Mesenchymal stem cell (in vitro differentiated cells and primary cell): Measurements from ENCODE around the gene PWWP2B.

Experiments
- DNase-seq: peaks from one replicate; pipeline ENCODE4 v3.0.0-alpha.2; 2013
- H2AFZ ChIP-seq: one replicate; pipeline ENCODE4 v1.6.1; 2013; ENCODE audit warnings: low read depth, mild to moderate bottlenecking, control low read depth, inconsistent platforms, low read length, moderate library complexity
- H2AK5ac ChIP-seq: 2 replicates; pipeline ENCODE4 v1.6.1; 2013; ENCODE audit warnings: low read length, moderate library complexity, mild to moderate bottlenecking, inconsistent platforms; ENCODE audit not compliant: severe bottlenecking
- H2BK120ac ChIP-seq: one replicate; pipeline ENCODE4 v1.6.1; 2013; ENCODE audit warnings: low read depth, mild to moderate bottlenecking, inconsistent platforms, low read length, moderate library complexity
- H2BK12ac ChIP-seq, 2 experiments: one replicate each; pipeline ENCODE4 v1.6.1; 2013; ENCODE audit warnings: inconsistent platforms in 2 of 2, low read length in 2 of 2, mild to moderate bottlenecking in 2 of 2, moderate library complexity in 2 of 2, control low read depth in 1 of 2
- H2BK15ac ChIP-seq: one replicate; pipeline ENCODE4 v1.6.1; 2013; ENCODE audit warnings: mild to moderate bottlenecking, low read depth, inconsistent platforms; ENCODE audit not compliant: poor library complexity, severe bottlenecking
- H2BK5ac ChIP-seq: 2 replicates; pipeline ENCODE4 v1.6.1; 2013; ENCODE audit warnings: low read depth, mild to moderate bottlenecking, low read length, control low read depth, inconsistent platforms; ENCODE audit not compliant: poor library complexity, severe bottlenecking
- H3K14ac ChIP-seq, 2 experiments: one replicate each; pipeline ENCODE4 v1.6.1; 2013; ENCODE audit warnings: inconsistent platforms in 2 of 2, low read length in 2 of 2, control low read depth in 1 of 2, mild to moderate bottlenecking in 1 of 2, moderate library complexity in 1 of 2
- H3K18ac ChIP-seq, 2 experiments: one replicate each; pipeline ENCODE4 v1.6.1; 2013; ENCODE audit warnings: inconsistent platforms in 2 of 2, low read length in 2 of 2, control low read depth in 1 of 2, low read depth in 1 of 2, mild to moderate bottlenecking in 1 of 2
- H3K23ac ChIP-seq, 2 experiments: one replicate each; pipeline ENCODE4 v1.6.1; 2013; ENCODE audit warnings: inconsistent platforms in 2 of 2, low read length in 2 of 2, mild to moderate bottlenecking in 2 of 2, moderate library complexity in 2 of 2, control low read depth in 1 of 2
- H3K27ac ChIP-seq: 2 replicates; pipeline ENCODE4 v1.5.1; 2013; ENCODE audit warnings: mild to moderate bottlenecking, moderate library complexity, low read length, control low read depth, inconsistent platforms; ENCODE audit not compliant: poor library complexity, severe bottlenecking
- H3K27me3 ChIP-seq, 2 experiments: 2 replicates each; pipeline versions ENCODE4 v1.6.1 to v1.7.0; 2013; ENCODE audit warnings: low read length in 2 of 2, mild to moderate bottlenecking in 2 of 2, moderate library complexity in 2 of 2, control low read depth in 1 of 2, inconsistent platforms in 1 of 2; ENCODE audit not compliant: control insufficient read depth in 1 of 2, insufficient read depth in 1 of 2
- H3K36me3 ChIP-seq, 2 experiments: 2 replicates each; pipeline versions ENCODE4 v1.6.1 to v1.7.0; 2013; ENCODE audit warnings: low read length in 2 of 2, control low read depth in 1 of 2, inconsistent platforms in 1 of 2, low read depth in 1 of 2, mild to moderate bottlenecking in 1 of 2; ENCODE audit not compliant: insufficient read depth in 2 of 2, control insufficient read depth in 1 of 2
- H3K4ac ChIP-seq, 2 experiments: one replicate each; pipeline ENCODE4 v1.6.1; 2013; ENCODE audit warnings: inconsistent platforms in 2 of 2, low read length in 2 of 2, mild to moderate bottlenecking in 2 of 2, moderate library complexity in 2 of 2, control low read depth in 1 of 2, low read depth in 1 of 2
- H3K4me1 ChIP-seq: 2 replicates; pipeline ENCODE4 v1.6.1; 2013; ENCODE audit warnings: low read depth, low read length, control low read depth; ENCODE audit not compliant: control insufficient read depth, insufficient read depth
- H3K4me2 ChIP-seq: 2 replicates; pipeline ENCODE4 v1.6.1; 2013; ENCODE audit warnings: low read length, mild to moderate bottlenecking, inconsistent platforms; ENCODE audit not compliant: poor library complexity, severe bottlenecking
- H3K4me3 ChIP-seq, 2 experiments: 2 replicates each; pipeline versions ENCODE4 v1.5.1 to v1.7.0; 2013; ENCODE audit warnings: low read length in 2 of 2, mild to moderate bottlenecking in 2 of 2, control low read depth in 1 of 2, low read depth in 1 of 2; ENCODE audit not compliant: insufficient read depth in 1 of 2
- H3K79me1 ChIP-seq: replicated peaks from 2 replicates; pipeline ENCODE4 v1.6.1; 2013; ENCODE audit warnings: mild to moderate bottlenecking, control low read depth, low read length, inconsistent platforms; ENCODE audit not compliant: poor library complexity, severe bottlenecking
- H3K9ac ChIP-seq: 2 replicates; pipeline ENCODE4 v1.7.0; 2013; ENCODE audit warnings: mild to moderate bottlenecking, low read length, moderate library complexity
- H3K9me3 ChIP-seq: 2 replicates; pipeline ENCODE4 v1.7.0; 2013; ENCODE audit warnings: mild to moderate bottlenecking, low read length; ENCODE audit not compliant: control insufficient read depth
- H4K8ac ChIP-seq: one replicate; pipeline ENCODE4 v1.6.1; 2013; ENCODE audit warnings: inconsistent platforms, mild to moderate bottlenecking, low read length, moderate library complexity
- H4K91ac ChIP-seq: one replicate; pipeline ENCODE4 v1.6.1; 2013; ENCODE audit warnings: mild to moderate bottlenecking, low read length, inconsistent platforms
- WGBS: methylation state at CpG from one replicate; pipeline ENCODE4 v1.1.7; 2013; ENCODE audit warnings: mixed read lengths; 5-methylcytosine and 5-hydroxymethylcytosine counted together

PWWP2B gene

DNA sequence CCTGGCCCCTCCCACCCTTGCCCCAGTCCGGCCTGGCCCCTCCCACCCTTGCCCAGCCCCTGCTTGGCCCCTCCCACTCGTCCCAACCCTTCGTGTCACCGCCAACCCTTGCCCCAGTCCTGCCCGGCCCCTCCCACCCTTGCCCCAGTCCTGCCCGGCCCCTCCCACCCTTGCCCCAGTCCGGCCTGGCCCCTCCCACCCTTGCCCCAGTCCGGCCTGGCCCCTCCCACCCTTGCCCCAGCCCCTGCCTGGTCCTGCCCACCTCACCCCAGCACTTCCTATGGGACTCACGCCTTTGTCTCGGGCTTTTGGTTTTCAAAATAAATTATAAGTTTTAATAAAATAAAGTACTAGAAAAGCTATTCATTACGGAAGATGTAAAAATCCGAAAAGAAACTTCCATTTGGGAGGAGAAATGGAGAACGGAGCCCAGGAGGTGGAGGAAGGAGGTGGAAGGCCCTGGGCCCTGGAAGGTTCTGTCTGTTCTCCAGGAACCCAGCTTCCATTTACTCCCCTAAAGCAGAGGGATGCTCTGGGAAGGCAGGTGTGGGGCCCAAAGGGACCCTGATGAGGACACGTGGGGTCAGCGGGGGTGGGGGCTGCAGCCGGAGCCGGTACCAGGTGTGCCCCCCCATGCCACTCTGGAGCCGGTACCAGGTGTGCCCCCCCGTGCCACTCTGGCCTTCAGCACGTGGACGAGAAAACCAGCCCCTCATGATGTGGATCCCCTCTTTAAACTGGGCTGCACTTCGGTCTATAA is 52.2 kb downstream of the PWWP2B start:
- H3K79me1 ChIP-seq = no peaks in the 10 kb centered on the region

DNA sequence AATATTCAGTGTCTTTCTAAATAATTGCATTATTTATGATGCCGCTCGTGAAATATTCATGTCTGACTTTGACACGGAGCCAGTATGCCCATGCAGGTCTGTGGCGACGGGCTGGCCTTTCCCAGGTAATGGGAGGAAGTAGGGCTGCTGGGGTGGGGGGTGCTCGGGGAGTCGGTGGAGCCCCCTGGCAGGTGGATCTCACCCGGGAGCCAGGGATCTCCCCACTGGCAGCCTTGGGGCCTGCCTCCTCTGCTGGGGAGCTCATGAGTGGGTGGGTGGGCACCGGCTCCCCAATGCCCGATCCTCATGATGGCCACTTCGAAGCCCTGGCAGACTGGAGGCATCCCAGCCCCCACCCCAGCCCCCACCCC is 52.8 kb downstream of the PWWP2B start:
- Histone ChIP-seq H3K4me3 (no peak overlapping the region), H3K18ac (no peak overlapping the region), H3K23ac (no peak overlapping the region), H2BK12ac (no peak overlapping the region), H4K91ac (no peak overlapping the region), H3K36me3 (no peaks in the 10 kb centered on the region), H2BK15ac (no peak overlapping the region), H3K9ac (no peak overlapping the region), H3K27ac (no peak overlapping the region), H3K14ac (no peak overlapping the region), H3K4ac (no peak overlapping the region), H3K4me2 (no peak overlapping the region), H3K27me3 (peaks cover 4 to 10% of the 10 kb centered on the region in 2 experiments), H3K4me1 (peaks cover 51% of the 10 kb centered on the region), H2BK5ac (no peak overlapping the region), H2AFZ (no peak overlapping the region), H3K79me1 (no peaks in the 10 kb centered on the region), H4K8ac (no peak overlapping the region), H2AK5ac (no peak overlapping the region), H3K9me3 (no peaks in the 10 kb centered on the region), H2BK120ac (no peak overlapping the region)
- 90% methylated on average over 7 of the region's 11 CpGs for WGBS
- no peak for DNase-seq

More for the DNA sequence above, 52.2 kb downstream of the PWWP2B start:
- no peak overlapping the region for H3K9ac ChIP-seq
- peak; percentile 36 for DNase-seq
- H2BK15ac ChIP-seq = no peak overlapping the region
- WGBS = 62% methylated on average over 14 of the region's 22 CpGs
- H3K4me2 ChIP-seq = no peak overlapping the region
- peak overlapping the region; percentile 33 for H3K27ac ChIP-seq
- no peaks in the 10 kb centered on the region for H3K9me3 ChIP-seq
- peaks cover 56% of the 10 kb centered on the region for H3K4me1 ChIP-seq
- H3K18ac ChIP-seq = peak overlapping the region in 1 of 2 experiments; percentile 43
- H2AK5ac ChIP-seq = no peak overlapping the region
- no peak overlapping the region for H2BK5ac ChIP-seq
- H3K27me3 ChIP-seq = peaks cover under 1 to 10% of the 10 kb centered on the region in 2 experiments
- no peak overlapping the region for H3K23ac ChIP-seq
- H4K8ac ChIP-seq = peak overlapping the region; percentile 71
- H4K91ac ChIP-seq = no peak overlapping the region
- no peak overlapping the region for H3K4ac ChIP-seq
- H3K4me3 ChIP-seq = no peak overlapping the region
- no peak overlapping the region for H2AFZ ChIP-seq
- no peak overlapping the region for H2BK12ac ChIP-seq
- H3K14ac ChIP-seq = no peak overlapping the region
- H3K36me3 ChIP-seq = no peaks in the 10 kb centered on the region
- H2BK120ac ChIP-seq = no peak overlapping the region

DNA sequence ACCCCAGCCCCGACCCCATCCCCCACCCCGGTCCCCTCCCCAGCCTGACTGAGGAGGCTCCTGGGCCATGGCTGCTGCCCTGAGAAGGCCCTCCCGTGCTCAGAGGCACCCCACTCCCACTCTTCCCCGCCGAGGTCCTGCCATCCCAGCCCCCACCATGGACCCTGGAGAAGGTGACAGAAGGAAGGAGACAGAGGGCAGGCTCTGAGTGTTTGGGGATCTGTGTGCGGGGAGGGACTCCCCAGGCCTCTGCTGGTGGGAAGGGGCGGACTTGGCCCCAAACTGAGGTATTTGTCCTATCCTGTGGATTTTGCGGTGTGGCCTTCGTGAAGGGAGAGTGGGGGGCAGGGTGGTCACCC is 53.4 kb downstream of the PWWP2B start:
- Histone ChIP-seq H4K91ac (peak overlapping the region; percentile 71), H3K4me3 (no peak overlapping the region), H3K14ac (no peak overlapping the region), H3K36me3 (no peaks in the 10 kb centered on the region), H3K4me1 (peaks cover 45% of the 10 kb centered on the region), H3K79me1 (no peaks in the 10 kb centered on the region), H3K27ac (no peak overlapping the region), H3K4ac (no peak overlapping the region), H3K9me3 (no peaks in the 10 kb centered on the region), H3K18ac (no peak overlapping the region), H2BK5ac (no peak overlapping the region), H3K27me3 (peaks cover 9 to 14% of the 10 kb centered on the region in 2 experiments), H3K23ac (no peak overlapping the region), H2BK15ac (peak overlapping the region; percentile 93), H3K9ac (no peak overlapping the region), H2BK12ac (peak overlapping the region in 1 of 2 experiments; percentile 17), H2AFZ (no peak overlapping the region), H3K4me2 (no peak overlapping the region), H2BK120ac (peak overlapping the region; percentile 27), H2AK5ac (no peak overlapping the region), H4K8ac (peak overlapping the region; percentile 31)
- DNase-seq = no peak
- WGBS = 91% methylated on average over 6 of the region's 9 CpGs

DNA sequence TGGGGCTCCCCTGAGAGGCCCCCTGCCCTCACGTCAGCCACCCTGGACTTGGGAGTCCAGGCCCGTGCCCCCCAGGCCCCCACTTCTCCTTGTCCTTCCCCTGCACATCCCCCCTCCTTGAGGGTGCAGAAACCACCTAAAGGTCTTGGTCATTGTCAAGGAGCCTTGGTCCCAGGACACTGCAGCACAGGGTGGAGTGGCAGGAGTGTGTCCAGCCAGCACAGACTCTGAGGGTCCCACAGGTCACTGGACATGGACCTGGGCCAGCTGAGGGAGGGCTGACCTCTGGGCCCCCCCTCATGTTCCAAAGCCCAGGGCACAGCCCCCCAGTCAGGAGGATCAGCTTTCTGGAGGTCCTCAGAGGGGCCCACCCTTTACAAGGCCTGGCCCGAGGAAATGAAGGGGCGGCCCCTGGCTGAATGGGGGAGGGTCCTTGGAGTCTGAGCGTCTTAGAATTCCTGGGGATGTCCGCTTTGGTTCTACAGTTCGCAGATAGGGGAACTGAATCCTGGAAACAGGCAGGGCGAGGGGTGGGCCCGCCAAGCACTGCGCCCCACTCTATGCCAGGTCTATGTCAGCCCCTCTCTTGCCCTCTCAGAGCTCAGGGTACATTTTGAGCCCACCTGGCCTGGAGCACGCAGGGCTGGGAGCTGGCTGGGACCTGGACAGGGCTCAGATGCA is 54.0 kb downstream of the PWWP2B start:
- H4K91ac ChIP-seq = peak overlapping the region; percentile 71
- WGBS = 76% methylated on average over 11 of the region's 11 CpGs
- no peak overlapping the region for H3K18ac ChIP-seq
- peaks cover 14% of the 10 kb centered on the region in 2 experiments for H3K27me3 ChIP-seq
- H3K79me1 ChIP-seq = no peaks in the 10 kb centered on the region
- H3K36me3 ChIP-seq = no peaks in the 10 kb centered on the region
- peaks cover 39% of the 10 kb centered on the region for H3K4me1 ChIP-seq
- no peak overlapping the region for H3K14ac ChIP-seq
- peak overlapping the region in 1 of 2 experiments; percentile 17 for H2BK12ac ChIP-seq
- peak overlapping the region in 1 of 2 experiments; percentile 28 for H3K23ac ChIP-seq
- H2AK5ac ChIP-seq = no peak overlapping the region
- H3K4me2 ChIP-seq = no peak overlapping the region
- H3K4ac ChIP-seq = no peak overlapping the region
- no peak overlapping the region for H3K9ac ChIP-seq
- peak overlapping the region; percentile 93 for H2BK15ac ChIP-seq
- H2AFZ ChIP-seq = no peak overlapping the region
- H3K27ac ChIP-seq = no peak overlapping the region
- no peak overlapping the region for H3K4me3 ChIP-seq
- H2BK5ac ChIP-seq = no peak overlapping the region
- H3K9me3 ChIP-seq = no peaks in the 10 kb centered on the region
- H2BK120ac ChIP-seq = peak overlapping the region; percentile 27
- DNase-seq = no peak
- no peak overlapping the region for H4K8ac ChIP-seq
